Kidney tubule cell (primary cell): Measurements from ENCODE around the gene PXT1.
"Not testable (repeated sequence)": the region's sequence is repeated elsewhere in the genome, so short reads cannot be mapped to it uniquely, and the experiment has no call there.

Source experiments
- DNase-seq: peaks from one replicate; pipeline ENCODE4 v3.0.0-alpha.2; 2018; ENCODE audit warnings: low spot score

Gene PXT1

DNA sequence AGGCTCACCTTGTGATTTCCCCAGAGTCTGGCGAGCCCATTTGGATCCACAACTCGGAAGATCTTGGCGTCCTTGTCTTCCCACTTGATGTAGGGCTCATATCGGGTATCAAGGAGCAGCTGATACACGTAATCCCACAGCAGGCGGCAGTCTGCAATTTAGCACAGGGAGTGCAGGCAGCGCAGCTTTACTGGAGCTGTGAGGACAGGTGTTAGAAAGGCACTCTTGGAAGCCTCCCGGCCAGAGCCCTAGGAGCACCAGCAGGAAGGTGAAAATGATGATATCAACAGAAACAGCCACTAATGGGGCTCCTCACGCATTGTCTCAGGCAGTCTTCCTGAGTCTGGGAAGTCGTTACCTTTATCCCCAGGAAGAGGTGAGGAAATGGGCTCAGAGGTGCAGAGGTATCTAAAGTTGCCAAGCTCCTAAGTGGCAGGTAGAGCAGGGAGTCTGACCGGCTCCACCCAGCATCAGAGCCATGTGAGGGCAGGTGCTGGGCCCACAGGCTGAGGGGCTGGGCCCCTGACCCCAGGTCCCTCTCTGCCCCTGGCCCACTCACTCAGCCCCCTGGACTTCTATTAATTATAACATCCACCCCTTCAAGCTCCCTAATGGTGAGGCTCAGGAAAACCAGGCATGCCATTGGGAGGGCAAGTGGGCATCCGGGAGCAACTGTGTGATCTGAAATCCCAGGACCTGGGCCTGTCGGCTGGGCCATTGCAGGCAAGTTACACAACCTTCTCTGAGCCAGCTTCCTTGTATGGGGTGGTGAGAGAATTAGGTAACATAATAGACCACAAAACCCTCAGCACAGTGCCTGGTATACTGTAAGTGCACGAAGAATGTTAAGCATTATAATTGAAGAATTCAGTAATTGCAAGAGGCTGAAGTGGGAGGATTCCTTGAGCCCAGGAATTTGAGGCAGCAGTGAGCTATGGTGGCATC is 73.5 kb downstream of the PXT1 start:
- DNase-seq, result peak; percentile 83

DNA sequence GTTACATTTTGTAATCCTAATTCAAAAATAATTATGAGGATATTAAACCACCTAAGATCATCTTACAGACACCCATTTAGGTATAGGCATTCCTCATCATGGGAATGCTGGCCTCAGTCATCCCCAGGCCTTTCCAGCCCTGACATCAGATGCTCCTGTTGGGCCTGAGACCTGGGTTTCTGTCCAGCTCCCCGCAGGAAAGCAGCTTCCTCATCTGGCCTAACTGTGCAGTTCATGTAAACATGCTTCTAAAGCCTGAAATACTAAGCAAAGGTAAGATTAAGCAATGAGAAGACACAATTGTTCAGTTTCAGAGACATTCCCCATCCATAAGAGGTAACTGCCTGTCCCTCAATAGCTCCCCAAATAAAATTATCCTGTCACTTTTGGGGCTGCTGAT is 74.2 kb downstream of the PXT1 start:
- no peak for DNase-seq

DNA sequence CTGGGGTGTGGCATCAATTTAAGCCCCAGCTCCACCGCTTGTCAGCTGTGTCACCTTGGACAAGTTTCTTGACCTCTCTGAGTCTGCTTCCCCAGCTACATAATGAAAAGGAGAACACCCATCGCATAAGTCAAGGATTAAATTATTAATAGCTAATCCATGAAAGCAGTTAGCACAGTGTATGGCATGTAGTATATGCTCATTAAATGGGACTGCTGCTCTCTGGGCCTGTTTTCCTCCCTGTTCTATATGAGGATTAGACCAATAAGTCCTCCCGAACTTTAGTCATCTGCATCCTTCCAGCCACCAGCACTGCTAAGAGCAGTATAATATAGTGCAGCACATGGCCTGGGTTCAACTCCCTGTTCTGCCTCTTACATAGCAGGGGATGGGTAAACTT is 74.9 kb downstream of the PXT1 start:
- no peak for DNase-seq

DNA sequence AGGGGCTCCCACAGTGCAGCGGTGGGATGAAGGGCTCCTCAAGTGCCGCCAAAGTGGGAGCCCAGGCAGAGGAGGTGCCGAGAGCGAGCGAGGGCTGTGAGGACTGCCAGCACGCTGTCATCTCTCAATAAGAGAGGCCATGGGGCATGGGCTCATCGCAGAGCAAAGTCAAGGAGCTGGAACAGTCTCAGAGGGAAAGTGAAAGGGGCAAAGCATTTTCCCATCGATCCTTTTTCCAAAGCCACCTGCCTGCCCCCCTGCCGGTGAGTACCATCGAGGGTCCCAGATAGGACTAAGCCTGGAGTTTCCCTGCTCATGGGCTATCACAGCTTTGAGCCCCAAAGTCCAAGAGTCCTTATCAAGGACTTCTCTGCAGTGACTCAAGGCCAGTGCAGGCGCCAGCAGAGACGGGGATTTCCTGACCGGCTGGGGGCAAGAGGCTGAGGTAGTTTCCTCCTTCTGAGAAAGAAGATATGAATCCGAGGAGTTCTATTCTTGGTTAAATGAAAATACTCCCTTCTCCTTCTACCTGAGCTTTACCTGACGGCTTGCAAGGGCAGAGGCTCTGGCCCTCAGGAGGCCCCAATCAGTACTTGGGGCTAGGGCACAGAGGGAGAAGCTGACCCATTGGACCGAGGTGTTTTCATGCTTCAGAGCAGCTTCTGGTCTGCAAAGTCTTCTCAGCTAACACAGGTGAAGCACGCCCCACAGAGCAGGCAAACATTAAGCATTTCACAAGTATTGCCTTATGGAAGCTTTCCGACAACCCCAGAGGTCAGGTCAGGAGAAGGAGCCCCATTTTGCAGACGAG is 77.8 kb downstream of the PXT1 start:
- peak; percentile 71 for DNase-seq

DNA sequence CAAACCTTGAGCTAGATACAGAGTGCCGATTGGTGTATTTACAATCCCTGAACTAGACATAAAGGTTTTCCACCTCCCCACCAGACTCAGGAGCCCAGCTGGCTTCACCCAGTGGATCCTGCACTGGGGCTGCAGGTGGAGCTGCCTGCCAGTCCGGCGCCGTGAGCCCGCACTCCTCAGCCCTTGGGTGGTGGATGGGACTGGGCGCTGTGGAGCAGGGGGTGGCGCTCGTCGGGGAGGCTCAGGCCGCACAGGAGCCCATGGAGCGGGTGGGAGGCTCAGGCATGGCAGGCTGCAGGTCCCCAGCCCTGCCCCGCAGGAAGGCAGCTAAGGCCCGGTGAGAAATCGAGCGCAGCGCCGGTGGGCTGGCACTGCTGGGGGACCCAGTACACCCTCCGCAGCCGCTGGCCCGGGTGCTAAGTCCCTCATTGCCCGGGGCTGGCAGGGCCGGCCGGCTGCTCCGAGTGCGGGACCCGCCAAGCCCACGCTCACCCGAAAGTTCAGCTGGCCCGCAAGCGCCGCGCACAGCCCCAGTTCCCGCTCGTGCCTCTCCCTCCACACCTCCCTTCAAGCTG is 78.5 kb downstream of the PXT1 start:
- not testable (repeated sequence) for DNase-seq

DNA sequence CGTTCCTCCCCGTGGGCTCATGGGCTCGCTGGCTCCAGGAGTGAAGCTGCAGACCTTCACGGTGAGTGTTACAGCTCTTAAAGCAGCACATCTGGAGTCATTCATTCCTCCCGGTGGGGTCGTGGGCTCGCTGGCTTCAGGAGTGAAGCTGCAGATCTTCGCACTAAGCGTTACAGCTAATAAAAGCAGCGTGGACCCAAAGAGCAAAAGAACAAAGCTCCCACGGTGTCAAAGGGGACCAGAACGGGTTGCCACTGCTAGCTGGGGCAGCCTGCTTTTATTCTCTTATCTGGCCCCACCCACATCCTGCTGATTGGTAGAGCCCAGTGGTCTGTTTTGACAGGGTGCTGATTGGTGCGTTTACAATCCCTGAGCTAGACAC is 79.3 kb downstream of the PXT1 start:
- DNase-seq, result not testable (repeated sequence)

DNA sequence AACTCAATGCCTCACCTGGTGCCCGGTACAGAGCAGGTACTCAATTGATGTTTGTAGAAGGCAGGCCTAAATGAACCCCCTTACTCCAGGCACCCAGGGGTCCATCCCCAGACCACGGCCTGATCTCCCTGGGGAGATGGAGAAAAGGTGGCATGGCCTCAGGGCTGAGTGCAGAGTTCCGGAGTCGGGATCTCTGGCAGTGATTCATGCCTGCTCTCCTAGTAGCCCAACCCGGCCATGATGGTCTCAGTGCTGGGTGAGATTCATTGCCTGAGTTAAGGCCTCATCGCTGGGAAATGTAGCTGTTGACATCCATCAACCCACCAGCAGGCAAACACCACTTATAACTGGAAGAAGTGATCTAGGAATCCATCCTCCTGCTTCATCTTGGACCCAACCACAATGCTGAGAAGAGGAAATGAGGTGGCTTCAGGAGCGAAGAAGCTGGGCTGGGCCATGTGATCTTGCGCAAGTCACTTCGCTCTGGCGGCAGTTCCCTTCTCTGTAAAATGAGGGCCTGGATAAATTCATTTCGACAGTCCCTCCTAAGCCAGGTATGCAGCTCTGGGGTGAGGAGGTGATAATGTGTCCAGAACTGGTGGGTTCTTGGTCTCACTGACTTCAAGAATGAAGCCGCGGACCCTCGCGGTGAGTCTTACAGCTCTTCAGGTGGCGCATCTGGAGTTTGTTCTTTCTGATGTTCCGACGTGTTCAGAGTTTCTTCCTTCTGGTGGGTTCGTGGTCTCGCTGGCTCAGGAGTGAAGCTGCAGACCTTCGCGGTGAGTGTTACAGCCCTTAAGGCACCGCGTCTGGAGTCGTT is 79.9 kb downstream of the PXT1 start:
- no peak for DNase-seq

DNA sequence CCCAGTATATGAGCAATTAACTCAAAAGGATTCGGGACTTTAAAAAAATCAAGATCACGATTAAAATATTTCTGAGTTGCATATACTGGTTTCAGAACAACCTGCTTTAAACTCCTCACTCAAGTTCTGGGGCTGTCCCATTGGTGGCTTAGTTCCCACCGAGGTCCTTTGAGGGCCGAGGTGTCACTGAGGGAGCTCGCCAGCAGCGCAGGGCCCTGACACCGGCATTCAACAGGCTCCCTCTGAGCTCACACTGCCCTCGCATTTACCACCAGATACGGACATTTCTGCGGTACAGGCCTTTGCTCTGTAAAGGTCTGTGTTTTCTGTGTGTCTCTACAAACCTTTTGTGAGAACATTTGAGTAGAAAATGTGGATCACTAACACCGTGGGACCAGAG is 81.6 kb downstream of the PXT1 start:
- no peak for DNase-seq

DNA sequence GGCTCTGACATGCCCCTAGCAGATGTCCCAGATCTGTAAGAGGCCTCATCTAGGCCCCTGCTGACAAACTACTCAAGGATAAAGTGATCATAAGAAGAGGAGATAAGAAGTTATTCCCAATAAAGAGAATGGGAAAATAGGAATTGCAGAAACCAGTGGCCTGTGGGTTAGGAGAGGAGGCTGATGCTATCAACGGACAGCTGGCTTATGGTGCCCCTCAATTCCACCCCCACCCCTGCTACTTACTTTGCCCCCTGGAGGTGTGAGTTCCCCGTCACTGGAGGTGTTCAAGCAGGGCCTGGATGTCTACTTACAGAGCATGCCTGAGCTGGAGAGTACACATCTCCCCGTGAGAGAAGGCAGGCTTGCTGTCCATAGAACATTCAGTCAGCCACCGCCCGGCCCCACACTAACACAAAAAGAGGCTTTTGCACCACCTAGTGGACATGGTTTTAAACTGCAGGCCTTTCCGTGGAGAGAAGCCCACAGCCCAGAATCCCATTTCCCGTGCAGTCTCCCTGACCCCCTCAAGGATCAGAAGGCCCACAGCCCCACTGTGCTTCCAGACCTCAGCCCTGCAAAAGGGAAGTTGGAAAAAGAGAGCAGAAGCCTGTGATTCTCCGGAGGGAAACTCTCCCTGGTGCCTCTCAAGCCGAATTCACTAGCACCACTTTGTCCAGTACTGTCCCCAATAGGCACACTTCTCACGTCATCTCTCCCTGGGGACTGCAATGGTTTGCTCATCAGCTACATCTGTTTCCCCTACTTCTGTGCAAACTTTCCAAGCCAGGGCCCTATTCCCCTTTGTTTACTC is 82.2 kb downstream of the PXT1 start:
- DNase-seq, result peak; percentile 74

DNA sequence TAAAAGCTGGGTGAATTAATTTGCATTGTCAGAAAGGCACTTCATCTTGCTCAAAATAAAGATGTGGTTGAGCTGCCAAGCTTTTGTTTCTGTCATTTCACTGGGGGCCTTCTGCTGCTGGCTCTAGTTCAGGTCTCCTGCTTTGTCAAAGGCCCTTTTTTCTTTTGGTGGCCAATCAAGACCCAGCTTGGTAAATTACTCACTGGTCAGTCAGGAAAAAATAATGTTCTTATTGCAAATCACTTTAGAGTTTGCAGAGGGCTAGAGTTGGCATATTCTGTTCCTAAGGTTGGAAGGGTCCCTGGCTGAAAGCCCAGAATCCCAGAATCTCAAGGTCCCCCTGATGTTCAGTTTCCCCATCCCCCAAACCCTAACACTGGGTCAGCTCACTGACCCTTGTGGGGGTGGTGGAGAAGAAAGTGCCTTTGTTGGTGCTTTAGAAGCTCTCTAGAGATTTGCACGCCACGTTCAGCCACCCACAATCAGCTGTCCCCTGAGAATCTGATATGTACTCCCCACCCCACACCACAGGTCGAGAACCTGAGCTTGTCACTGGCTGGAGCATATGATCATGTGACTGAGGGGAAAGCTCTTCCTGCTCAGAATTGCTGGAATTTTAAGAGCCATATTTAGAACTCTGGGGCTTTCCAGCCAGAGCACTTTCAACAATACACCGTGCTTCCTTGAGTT is 84.3 kb downstream of the PXT1 start:
- peak; percentile 64 for DNase-seq

DNA sequence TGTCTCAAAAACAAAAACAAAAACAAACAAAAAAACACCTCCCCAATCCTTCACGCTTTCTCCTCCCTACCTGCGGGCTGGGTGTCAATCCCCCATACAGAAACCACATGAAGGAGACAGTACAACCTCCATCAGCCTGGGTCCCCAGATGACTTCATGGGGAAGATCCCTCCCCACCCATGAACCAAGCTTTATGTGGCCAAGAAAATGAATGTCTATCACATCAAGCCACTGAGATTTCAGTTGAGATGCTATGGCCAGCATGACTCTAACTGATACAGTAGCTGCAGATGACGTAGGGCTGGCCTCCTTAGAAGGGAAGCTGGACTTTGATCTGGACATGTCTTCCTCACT is 84.8 kb downstream of the PXT1 start:
- DNase-seq, result no peak

DNA sequence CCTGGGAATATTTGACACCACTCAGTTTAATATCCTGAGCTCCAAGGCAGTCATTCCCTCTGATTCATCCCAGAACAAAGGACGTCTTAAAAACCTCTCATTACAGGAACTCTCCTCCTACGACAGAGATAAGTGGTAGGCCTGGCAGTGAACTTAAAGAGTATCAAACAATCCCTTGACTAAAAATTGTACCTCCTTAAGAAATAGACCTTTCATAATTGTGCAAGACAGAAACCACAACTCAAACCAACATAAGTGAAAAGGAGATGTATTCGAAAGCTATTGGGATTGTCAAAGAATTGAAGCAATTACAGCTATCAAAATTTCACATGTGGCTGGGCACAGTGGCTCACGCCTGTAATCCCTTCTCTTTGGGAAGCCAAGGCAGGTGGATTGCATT is 86.8 kb downstream of the PXT1 start:
- no peak for DNase-seq

DNA sequence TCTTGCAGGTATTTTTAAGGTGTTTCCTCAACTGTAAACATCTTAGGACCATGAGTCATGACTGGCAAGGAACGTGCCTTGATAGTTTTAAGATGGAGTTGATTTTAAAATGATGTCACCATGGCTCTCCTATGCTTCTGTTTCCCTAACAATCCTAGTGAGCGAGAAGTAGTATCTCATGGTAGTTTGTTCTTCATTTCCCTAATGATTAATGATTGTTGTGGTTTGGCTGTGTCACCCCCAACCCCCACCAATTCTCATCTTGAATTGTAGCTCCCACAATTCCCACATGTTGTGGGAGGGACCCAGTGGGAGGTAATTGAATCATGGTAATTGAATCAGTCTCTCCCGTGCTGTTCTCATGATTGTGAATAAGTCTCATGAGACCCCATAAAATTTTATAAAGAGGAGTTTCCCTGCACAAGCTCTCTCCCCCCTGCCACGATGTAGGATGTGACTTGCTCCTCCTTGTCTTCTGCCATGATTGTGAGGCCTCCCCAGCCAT is 89.2 kb downstream of the PXT1 start:
- peak; percentile 92 for DNase-seq

DNA sequence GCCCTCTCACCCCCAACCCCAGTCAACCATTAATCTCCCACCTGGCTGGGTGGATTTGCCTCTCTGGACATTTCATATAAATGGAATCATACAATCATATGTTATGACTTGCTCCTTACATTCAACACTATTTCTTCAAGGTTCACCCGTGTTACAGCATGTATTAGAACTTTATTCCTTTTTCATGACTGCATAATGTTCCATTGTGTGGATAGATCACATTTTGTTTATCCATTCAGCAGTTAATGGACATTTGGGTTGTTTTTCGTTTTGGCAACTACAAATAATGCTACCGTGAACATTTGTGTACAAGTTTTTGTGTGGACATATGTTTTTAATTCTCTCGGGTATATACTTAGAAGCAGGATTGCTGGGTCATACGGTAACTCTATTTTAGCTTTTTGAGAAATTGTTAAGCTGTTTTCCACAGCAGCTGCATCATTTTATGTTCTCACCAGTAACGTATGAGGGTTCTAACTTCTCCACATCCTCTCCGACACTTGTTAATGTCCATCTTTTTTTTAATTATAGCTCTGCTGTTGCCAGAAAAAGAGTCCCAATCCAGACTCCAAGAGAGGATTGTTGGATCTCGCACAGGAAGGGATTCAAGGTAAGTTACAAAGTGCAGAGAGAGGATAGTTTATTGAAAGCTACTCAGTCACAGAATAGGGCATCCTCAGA is 90.0 kb downstream of the PXT1 start:
- DNase-seq, result no peak

DNA sequence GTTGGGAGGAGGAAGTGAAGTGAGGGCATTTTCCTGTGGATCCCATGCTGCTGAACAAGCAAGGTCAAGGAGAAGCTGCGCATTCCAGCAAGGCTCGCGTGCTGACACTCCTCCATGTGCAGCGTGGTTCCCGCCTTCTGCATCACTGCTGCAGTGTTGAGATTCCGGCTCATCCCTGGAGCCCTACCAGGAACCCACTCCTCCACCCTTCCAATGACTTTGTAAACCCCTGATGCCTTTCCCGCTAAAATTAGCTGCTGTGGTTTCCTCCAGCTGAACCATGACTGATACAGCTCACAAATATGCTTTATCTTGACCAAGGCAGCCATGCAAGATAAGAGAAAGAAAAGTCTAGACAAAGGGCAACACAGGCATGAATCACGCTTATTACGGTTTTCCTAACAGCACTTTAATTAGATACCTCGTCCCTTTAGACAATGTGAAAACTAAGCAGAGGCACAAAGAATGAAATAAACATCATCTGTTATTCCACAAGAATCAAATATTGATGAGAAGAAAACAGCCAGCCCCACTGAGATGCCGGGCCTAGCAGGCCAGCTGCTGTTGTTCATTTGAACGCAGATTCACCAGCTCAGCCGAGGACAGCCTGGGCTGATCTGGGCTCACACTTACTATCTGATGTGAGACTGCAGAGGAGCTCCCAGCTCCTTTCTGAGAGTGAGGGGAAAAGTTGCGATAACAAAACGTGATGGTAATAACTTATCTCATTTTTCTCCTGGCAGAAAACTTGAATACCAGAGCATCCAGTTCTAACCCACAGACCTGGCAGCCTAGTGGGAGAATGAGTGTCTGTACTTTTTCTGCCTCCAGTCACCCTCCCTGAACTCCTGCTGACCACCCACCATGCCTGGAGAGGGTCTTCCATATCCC is 91.7 kb downstream of the PXT1 start:
- DNase-seq, result peak; percentile 88

DNA sequence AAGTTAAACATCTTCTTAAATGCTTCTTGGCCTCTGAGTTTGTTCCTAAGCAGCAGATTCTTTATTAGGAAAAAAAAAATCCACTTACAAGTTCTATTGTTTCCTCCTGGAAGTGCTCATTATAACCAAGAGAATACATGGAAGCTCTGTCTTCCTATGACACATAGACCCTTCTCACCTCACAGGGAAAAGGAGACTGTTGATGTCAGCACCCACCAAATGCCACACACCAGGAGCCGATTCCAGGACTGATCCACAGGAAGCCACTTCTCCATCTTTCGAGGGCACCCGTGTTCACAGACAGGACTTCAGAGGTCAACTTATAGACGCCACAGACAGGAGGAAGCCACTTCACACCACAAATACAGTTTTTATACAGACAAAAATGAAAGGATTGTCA is 92.6 kb downstream of the PXT1 start:
- peak; percentile 19 for DNase-seq

DNA sequence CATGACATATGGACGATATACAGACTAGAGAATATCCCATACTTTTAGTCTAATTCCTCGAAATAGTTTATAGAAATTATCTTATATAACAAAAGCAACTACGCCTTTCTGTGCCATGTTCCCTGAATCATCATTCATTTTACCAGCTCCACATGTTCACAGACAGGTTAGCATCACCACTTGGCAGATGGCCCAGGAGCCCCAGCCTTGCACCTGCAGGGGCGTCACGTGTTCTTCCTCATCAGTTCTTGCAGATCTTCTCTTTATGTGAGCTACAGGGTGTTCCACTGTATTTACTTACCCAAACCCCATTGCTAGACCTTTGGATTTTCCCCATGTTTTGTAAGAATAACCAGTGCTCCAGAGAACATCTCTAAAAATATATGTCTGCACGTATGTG is 93.4 kb downstream of the PXT1 start:
- DNase-seq, result peak; percentile 35

DNA sequence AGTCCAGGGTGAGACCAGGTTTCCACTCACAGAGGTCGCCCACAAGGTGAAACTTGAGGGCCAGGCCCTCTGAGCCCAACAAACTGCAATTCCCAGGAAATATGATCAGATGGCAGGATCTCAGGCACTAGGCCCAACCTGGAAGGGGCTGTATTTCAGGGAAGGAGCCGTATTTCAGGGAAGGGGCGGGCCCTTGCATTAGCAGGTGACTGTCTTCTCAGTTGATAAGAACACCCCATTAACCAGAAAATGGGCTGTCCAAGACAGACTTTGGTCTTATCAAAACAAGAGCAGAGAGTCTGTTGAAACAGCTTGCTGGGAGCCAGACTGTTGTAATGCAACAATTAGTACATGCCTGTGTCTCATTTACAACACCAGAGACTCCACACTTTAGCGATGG is 95.0 kb downstream of the PXT1 start:
- no peak for DNase-seq
